GM18519 (cell line): Measurements from ENCODE around the gene DKK2.

ENCODE experiments used
- ATAC-seq: cut with Tn5 transposase; IDR thresholded peaks from one replicate; pipeline ENCODE4 v1.9.1; 2021; ENCODE audit warnings: mild to moderate bottlenecking, moderate library complexity; ENCODE audit not compliant: unreplicated experiment, low FRiP score

Gene DKK2

GRCh38 chr4:107035819-107036583 is at the start of gene DKK2:
Gene DKK2 (minus strand): TSS chr4:107036313. CDS start chr4:107035591, 722 bp downstream.
- no peak for ATAC-seq

DNA sequence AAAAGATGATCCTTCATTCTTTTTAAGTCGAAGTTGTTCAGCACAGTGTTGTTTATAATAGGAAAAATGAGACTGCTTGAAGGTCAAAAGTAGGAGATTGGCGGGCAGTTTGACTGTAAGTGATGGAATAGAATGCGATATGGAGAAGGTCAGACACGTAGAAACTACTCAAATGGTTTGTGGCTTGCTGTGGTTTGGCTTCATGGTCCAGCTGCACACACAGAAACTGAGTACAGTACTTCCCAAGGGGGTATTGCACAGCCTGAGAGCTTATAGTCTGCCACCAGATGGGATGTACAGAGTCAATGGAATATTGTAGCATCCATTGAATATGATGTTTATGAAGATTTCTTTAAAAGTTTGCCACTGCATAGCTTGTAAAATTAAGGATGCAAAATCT is 41.1 kb upstream of the DKK2 start:
- no peak for ATAC-seq

- no peak for ATAC-seq
Measured at GRCh38 chr4:107072836-107073736, 37.0 kb upstream of the DKK2 start.

- ATAC-seq: no peak
Measured at GRCh38 chr4:107071108-107071507, 35.0 kb upstream of the DKK2 start.

GRCh38 chr4:107069049-107069448 is 32.9 kb upstream of the DKK2 start:
- no peak for ATAC-seq

GRCh38 chr4:107068116-107068515 is 32.0 kb upstream of the DKK2 start:
- ATAC-seq: no peak

DNA sequence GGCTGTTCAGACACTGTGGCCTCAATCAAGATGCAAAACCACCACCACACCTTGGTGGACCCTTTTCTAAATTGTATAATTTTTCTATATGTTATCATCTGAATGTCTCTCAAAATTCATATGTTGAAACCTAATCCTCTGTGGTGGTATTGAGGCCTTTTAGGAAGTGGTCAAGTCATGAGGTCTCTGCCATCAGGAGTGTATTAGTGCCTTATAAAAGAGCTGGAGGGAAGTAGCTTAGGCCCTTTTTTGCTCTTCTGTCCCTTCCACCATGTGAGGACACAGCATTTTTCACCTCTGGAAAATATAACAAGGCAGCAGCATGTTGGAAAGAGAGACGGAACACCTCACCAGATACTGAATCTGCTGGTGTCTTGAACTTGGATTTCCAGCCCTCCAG is 30.5 kb upstream of the DKK2 start:
- no peak for ATAC-seq

DNA sequence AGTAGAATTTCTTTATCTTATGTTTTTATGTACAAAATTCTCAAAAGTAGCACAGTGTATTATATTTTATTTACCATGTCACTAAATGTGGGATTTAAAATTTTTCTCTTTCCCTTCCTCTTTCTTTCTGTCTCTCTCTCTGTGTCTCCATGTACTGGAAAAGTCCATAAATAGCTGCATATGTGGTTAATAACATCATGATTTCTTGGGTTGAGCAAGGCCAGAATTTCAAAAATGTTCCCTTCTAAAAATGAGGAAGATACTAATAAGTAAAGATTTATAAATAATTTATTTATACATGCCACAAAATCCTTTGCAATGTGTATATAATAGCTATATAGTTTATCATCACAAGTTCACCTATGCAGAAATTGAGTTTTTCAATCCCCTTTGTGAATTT is 29.1 kb upstream of the DKK2 start:
- ATAC-seq: no peak

DNA sequence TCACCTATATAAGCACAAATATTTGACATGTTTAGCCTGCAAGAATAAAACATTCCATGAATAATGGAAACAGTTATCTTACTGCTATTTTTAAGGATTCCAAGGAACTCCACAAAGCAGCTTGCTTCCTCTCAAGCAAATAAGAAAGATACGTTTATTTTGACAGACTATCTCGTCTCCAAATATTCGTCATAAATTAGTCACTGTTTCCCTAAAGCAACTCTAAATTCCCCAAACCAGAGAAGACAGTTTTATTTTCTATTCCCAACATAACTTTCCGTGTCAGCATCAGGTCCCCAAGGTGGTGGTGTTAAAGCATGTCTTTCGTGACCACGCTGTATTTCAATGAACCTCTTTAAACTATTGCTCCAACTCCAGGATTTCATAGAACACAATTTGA is 24.3 kb upstream of the DKK2 start:
- ATAC-seq: no peak

DNA sequence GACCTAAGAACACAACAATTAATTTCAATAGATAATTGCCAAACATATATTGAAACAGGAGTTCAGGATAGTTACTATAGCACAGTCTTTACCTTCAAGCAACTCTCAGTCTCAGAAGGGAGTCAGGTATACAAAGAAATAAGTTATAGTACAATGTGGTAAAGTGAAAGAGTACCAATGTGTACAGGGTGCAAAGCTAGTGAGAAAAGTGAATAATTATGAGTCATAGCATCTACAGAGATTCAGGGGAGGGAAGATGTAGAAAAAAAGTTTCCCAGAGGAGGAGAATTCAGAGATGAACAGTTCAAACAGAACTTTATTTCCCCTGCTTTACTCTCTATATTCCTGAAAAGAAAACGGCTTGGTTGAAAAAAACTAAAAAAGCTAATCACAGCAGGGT is 22.7 kb upstream of the DKK2 start:
- ATAC-seq: no peak

GRCh38 chr4:107050525-107051135 is 14.5 kb upstream of the DKK2 start:
- no peak for ATAC-seq

GRCh38 chr4:107046261-107046660 is 10.1 kb upstream of the DKK2 start:
- no peak for ATAC-seq

DNA sequence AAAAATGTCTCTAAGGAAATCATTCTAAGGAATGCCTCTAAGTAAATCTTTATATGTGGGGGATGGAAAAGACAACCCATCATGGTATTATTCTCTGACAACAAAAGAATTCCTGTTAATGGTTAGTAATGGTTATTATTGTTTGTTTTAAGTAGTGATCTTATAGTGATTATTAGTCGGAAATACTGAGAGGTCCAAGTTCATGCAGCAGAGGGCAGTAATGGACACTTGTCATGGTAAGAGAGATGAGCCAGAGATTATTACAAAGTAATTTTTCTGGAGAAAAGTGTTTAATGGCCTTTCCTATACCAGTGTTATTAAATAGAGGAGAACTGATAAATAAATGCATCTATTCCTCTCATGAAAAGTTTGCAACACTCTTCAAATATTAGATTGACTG is 8.1 kb upstream of the DKK2 start:
- no peak for ATAC-seq

DNA sequence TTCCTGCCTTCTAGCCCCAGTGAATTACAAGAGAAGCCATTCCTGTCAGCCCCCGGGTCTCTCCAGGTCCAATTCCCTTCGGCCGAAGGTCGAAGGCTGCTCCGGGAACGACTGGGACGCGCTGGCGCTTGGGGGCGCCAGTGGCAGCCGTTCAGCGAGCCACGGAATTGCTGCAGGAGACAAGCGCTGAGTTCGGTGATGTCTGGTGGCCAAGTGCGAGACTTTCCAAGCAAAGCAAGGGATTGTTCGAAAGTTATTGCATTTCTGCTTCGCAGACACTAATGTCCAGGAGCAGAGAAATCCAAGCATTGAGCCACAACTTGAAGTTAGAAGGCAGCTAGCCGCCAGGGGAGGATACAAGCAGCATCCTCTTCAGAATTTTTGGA is 1.1 kb upstream of the DKK2 start:
- no peak for ATAC-seq

- ATAC-seq: no peak
Measured at GRCh38 chr4:107036584-107037198, 578 bp upstream of the DKK2 start.

DNA sequence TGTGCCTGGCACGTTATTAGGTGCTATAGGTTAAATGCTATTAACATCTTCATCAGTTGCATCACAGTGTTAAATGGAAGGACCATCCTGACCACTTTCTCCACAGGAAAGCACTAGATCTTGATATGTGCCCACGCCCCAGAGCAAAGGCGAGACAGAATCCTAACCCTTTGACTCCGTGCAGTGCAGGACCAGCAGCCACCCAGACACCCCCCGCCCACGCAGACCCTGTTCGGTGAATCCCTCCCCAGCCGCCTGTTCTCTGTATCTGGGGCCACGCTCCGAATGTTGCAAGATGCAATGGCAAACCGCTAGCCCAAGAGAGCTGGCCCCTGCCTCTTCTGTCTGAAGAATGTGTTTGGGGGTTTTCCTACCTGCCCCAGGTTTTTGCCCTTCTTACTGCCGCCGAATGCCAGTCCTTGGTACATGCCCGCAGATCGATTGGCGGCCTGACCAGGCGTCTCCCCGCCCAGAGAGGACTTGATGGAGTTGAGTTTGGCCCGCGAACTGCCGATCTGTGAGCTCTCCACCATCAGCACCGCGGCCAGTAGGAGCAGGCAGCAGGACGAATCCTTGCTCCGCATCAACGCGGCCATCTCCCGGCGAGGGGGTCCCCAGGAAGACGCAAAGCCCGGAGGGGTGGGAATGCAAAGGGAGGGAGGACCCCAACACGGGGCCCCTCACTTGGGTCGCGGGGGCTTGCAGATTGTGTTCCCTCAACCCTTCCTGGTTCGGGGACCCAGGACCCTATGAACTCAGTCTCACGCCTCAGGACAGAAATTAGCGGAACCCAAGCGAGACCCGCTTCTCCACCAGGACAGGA is 906 bp downstream of the DKK2 start:
- no peak for ATAC-seq

GRCh38 chr4:107034091-107034995 is 1.8 kb downstream of the DKK2 start:
- ATAC-seq: no peak

GRCh38 chr4:107027379-107027778 is 8.7 kb downstream of the DKK2 start:
- ATAC-seq: no peak

DNA sequence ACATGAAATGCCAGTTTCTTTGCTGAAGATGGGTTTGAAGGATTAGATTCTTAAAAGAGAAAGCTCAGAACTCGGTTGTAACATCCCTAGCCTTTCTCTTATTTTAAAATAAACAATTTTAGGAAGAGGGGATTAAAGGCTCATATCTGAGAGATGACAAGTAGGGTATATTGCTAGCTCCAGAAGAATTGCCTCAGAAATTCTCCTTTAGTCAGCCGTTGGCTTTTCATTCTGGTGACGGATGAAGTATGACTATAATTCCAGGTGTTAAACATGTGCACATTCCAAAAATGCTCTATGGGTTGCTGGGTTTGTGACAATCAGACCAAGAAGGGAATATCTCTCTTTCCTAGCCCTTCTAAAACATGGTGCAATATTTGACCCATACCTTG is 17.8 kb downstream of the DKK2 start:
- ATAC-seq: no peak
